Stimulated activated memory B cell treated with anti-CD40 and anti-IgM and Interleukin-4, amounts not matched to agents 10 μg/mL and 1 μg/mL and 100 μg/mL, for 72 hours (primary cell): ENCODE measurements around the gene FGF16.

ENCODE experiments used
- ATAC-seq: fragments of 150-1000 bp; cut with Tn5 transposase; 2 replicates; pipeline ENCODE4 v1.10.0; 2021
- H3K27ac Mint-ChIP-seq: one replicate; pipeline ENCODE4 v1.8.0; 2022; ENCODE audit warnings: mild to moderate bottlenecking, mixed read lengths
- H3K27me3 Mint-ChIP-seq: one replicate; pipeline ENCODE4 v1.8.0; 2022; ENCODE audit warnings: mixed read lengths
- H3K36me3 Mint-ChIP-seq: one replicate; pipeline ENCODE4 v1.8.0; 2022; ENCODE audit warnings: mixed read lengths
- H3K4me1 Mint-ChIP-seq: one replicate; pipeline ENCODE4 v1.8.0; 2022; ENCODE audit warnings: mixed read lengths
- H3K4me3 Mint-ChIP-seq: one replicate; pipeline ENCODE4 v1.8.0; 2022; ENCODE audit warnings: mild to moderate bottlenecking, moderate library complexity, mixed read lengths
- H3K9me3 Mint-ChIP-seq: one replicate; pipeline ENCODE4 v1.8.0; 2022; ENCODE audit warnings: mixed read lengths

Gene FGF16

DNA sequence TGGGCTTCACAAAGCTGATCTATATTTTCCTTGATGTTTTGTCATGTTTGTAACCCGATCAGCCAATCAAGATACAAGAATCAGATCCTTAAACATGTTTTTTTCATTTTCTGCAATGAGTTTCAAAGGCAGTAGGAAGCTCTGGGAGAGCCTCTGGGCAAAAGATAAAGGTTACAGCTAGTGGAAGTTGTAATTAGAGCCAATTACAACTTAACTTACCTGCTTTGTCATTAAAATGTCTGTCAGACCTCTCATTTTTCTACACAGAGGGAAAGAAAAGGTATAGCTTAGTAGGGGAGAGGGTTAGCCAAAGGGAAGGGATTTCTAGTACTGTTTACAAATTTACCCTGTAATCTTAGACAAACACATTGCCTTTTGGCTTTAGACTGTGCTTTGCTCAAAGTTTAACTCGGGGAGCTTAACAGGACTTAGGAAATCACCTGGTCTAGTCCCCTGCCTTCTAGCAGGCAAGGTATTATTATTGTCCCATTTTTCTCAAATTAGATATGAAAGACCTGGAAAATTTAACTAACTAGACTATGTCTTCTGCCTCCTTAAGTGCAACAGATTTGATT, 55.8 kb downstream of the FGF16 start:
- Mint-ChIP-seq H3K4me1 (no peaks in the 10 kb centered on the region), H3K36me3 (no peaks in the 10 kb centered on the region), H3K27me3 (no peaks in the 10 kb centered on the region), H3K4me3 (no peak overlapping the region), H3K9me3 (no peaks in the 10 kb centered on the region), H3K27ac (peak overlapping the region; percentile 27)
- ATAC-seq = no peak

DNA sequence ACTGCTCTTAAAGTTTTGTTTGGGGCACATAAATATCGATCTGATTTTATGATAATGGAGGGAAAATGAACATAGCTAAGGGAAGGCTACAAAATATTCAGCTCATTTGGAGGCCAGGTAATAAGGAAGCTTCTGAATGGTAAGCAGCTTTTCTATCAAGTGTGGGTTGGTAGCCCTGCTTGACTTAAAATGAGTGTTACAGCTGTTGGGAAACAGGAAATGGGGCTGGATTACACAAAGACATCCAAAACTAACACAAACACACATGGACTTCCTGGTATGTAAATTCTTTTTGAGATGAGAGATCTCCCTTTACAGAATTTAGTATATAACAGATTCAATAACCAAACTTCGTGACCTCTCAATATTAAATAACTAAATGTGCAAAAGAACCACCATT, 58.0 kb downstream of the FGF16 start:
- ATAC-seq = no peak
- Mint-ChIP-seq H3K4me3 (no peak overlapping the region), H3K36me3 (peaks cover 4% of the 10 kb centered on the region), H3K9me3 (no peaks in the 10 kb centered on the region), H3K4me1 (no peaks in the 10 kb centered on the region), H3K27me3 (no peaks in the 10 kb centered on the region), H3K27ac (no peak overlapping the region)
